Sigmoid colon (tissue), 3 donors: Measurements from ENCODE around the gene GAPDHS.

Experiments
- POLR2A ChIP-seq, 2 donors: fragments of 450-650 bp; IDR thresholded peaks; one replicate each; pipeline ENCODE4 v1.6.1; 2016; ENCODE audit warnings: antibody characterized with exemption in 2 of 2, mild to moderate bottlenecking in 2 of 2, moderate library complexity in 2 of 2
- TF ChIP-seq, protein P1 (sequence below), 4 experiments: fragments of 450-650 bp in 3 of 4; fragments of 200-600 bp in 1 of 4; IDR thresholded peaks; one replicate each; pipeline ENCODE4 v1.5.1; 2016 to 2019; ENCODE audit warnings: antibody characterized with exemption in 4 of 4, mild to moderate bottlenecking in 3 of 4, moderate library complexity in 2 of 4

DNA sequence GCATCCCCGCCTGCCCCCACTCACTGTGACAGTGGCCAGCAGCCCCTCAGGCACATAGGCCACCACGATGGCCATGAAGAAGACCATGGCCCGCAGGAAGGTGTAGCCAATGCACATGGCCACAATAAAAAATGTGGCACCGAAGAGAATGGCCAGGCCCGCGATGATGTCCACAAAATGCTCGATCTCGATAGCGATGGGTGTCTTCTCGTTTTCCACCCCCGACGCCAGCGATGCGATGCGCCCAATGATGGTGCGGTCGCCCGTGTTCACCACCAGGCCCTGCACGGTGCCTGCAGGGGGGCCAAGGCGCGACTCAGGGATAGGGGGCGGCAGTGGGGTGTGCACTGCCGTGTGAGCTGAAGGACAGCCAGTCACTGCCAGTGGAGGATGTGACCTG, 26.5 kb downstream of the GAPDHS start:
- TF ChIP-seq, protein P1, sequence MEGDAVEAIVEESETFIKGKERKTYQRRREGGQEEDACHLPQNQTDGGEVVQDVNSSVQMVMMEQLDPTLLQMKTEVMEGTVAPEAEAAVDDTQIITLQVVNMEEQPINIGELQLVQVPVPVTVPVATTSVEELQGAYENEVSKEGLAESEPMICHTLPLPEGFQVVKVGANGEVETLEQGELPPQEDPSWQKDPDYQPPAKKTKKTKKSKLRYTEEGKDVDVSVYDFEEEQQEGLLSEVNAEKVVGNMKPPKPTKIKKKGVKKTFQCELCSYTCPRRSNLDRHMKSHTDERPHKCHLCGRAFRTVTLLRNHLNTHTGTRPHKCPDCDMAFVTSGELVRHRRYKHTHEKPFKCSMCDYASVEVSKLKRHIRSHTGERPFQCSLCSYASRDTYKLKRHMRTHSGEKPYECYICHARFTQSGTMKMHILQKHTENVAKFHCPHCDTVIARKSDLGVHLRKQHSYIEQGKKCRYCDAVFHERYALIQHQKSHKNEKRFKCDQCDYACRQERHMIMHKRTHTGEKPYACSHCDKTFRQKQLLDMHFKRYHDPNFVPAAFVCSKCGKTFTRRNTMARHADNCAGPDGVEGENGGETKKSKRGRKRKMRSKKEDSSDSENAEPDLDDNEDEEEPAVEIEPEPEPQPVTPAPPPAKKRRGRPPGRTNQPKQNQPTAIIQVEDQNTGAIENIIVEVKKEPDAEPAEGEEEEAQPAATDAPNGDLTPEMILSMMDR (IDR thresholded peaks at IDR 0.05) = no peak
- TF ChIP-seq POLR2A (IDR thresholded peaks at IDR 0.05) = no peak
